Stimulated activated CD4-positive, alpha-beta T cell treated with anti-CD3 and anti-CD28 coated beads, Interleukin-2, amount 100 ng/mL, for 24 hours (primary cell): Measurements from ENCODE around the gene NOL11.
A peak's percentile ranks its signal among the peaks of the same experiment; 100 is the strongest.
"Not testable (repeated sequence)": the region's sequence is repeated elsewhere in the genome, so short reads cannot be mapped to it uniquely, and the experiment has no call there.

ENCODE experiments used
- DNase-seq, 2 donors: peaks; one replicate each; pipeline ENCODE4 v3.0.0-alpha.2; 2020

Gene NOL11

DNA sequence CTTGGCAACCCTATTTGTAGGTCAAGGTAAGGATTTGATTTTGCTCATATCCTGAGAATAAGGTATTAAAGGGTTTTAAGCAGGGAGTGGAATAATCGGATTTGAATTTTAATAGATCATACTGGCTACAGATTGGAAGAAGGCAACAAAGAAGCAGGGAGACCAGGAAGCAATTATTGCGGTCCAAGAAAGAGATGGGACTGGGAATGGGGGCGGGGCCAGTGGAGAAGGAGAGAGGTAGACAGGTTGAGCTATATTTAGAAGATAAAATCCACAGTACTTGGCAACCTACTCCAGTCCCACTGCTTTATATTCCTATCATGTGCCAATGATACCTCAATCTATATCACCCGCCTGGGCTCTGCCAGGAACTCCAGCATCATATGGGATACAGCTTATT is 5.8 kb upstream of the NOL11 start:
- no peak for DNase-seq

DNA sequence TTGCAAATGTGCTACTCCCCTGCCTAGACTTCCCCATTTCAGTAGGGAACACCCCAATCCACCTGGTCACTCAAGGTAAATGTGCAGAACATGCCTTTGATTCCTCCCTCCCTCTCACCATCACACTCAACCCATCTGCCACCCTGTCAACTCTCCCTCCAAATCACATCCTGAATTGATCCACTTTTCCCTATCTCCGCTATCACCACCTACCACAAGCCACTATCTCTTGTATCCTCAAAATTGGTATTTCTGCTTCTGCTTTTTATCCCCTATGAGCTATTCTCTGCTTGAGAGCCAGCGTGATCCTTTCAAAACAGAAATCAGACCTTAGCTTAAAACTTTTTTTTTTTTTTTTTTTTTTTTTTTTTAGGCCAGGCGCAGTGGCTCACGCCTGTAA is 5.4 kb upstream of the NOL11 start:
- DNase-seq, result no peak

DNA sequence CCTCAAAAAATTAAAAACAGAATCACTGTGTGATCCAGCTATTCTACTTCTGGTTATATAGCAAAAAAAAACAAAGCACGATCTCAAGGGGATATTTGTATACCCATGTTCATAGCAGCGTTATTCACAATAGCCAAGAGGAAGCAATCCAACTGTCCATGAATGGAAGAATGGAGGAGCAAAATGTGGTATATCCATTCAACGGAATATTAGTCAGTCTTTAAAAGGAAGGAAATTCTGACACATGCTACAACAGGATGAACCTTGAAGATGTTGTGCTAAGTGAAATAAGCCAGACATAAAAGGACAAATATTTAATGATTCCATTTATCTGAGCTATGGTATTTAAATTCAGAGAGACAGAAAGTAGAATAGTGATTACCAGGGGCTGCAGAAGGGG is 4.6 kb upstream of the NOL11 start:
- no peak for DNase-seq

DNA sequence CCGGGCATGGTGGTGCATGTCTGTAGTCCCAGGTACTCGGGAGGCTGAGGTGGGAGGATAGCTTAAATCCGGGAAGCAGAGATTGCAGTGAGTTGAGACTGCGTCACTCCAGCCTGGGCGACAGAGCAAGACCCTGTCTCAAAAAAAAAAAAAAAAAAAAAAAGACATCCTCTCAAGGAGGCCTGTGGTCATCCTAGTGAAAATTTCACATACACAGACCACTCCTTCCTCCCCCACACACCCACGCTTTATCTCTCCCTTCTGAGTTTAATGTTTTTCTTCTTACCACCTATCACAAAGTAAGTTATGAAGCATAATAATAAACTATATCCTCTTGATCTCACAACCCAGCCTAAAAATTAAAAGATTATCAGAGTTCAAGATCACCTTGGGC is 1.3 kb upstream of the NOL11 start:
- no peak for DNase-seq

DNA sequence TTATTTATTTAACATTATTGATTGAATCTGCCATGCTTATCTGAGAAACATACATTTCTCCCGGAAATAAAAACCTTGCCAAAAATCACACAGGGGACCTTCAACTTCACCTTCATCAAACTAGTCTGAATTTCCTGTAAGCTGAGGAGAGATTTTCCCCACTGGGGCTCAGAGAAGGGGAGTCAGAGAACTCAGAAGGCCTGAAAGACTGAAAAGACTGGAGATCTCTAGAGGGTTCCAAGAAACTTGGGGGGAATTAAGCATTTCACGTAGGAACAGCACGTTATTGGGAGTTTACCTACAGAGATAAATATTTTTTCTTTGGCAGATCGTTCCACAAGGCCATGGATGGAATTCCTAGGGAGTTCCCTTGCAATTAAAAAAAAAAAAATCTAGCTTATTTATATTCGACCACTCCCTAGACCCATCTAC is 528 bp upstream of the NOL11 start:
- no peak for DNase-seq

DNA sequence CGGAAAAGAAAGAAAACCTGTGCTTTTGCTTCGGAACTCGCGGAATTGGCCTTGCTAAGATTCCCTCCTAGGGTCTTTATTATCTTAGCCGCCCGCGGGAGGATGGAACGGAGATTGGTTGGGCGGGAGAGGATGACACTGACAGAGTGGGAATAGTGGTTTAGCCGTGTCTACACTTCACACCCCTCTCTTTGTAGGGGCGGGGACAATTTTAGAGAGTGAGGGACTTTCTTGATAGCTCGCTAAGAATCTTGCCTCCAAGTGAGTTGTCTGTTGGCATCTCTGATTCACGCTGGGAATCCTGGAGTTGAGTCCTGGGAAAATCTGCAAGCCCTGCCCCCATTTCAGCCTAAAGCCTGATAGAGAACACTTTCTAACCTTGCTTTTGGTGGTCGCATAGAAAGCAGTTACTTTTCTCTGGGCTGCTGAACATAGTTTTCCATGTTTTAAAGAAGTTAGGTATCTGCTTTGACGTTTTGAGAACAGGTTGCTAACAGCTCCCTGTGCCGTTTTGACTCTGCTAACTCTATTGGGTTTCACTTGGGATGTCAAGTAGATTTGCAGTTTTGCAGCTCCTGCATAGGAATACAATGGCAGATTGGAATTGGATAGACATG is 697 bp downstream of the NOL11 start:
- peak; percentile 39 to 45 for DNase-seq

DNA sequence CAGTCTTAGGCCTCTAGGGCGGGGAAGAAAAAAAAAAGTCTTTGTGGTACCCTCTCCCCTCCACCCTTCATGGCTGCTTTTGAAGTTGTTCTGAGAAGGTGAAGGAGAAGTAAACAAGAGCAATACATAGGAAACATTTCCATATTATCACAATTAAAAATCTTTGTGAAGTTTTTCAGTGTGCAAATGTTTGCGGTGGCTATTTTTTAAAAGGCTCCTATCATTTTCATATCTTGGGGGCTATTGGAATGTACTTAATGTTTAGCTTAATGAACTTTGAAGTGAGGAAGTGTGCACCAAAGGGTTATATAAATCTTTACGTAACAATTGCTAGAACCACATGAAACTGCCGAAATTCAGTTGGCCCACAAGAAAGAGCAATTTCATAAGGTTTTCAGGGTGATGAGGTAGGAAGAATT is 7.6 kb downstream of the NOL11 start:
- DNase-seq, result no peak

DNA sequence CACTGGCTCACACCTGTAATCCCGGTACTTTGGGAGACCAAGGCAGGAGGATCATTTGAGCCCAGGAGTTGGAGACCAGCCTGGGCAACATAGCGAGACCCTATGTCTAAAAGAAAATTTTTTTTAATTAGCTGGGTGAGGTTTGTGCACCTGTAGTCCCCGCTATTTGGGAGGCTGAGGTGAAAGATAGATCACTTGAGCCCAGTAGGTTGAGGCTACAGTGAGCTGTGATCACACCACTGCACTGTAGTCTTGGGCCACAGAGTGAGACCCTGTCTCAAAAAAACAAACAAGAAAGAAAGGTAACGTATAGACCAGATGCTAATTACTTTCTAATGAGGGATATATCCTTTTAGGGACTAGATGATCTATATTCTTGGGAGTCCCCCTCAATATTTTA is 8.1 kb downstream of the NOL11 start:
- no peak for DNase-seq

DNA sequence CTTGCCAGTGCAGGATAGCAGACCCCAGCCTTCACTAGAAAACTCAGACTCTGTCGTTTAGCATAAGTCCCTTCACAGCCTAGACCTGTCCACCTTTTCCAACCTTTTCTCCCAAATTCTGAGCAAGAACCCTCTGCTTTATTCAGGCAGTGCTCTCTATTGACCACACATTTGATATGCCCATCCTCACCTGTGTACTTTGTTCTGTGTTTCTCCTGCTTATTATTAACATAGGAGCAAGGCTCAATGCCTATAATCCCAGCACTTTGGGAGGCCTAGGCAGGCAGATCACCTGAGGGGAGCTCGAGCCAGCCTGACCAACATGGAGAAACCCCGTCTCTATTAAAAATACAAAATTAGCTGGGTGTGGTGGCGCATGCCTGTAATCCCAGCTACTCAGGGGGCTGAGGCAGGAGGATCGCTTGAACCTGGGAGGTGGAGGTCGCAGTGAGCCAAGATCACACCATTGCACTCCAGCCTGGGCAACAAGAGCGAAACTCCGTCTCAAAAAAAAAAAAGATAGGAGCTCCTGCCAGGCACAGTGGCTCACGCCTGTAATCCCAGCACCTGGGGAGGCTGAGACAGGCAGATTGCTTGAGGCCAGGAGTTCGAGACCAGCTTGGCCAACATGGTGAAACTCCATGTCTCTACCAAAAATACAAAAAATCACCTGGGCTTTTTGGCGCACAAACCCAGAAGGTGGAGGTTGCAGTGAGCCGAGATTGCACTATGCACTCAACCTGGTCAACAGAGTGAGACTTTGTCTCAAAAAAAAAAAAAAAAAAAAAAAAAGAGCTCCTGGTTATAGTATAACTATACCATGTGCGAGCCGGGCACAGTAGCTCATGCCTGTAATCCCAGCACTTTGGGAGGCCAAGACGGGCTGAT is 9.7 kb downstream of the NOL11 start:
- DNase-seq, result not testable (repeated sequence)

DNA sequence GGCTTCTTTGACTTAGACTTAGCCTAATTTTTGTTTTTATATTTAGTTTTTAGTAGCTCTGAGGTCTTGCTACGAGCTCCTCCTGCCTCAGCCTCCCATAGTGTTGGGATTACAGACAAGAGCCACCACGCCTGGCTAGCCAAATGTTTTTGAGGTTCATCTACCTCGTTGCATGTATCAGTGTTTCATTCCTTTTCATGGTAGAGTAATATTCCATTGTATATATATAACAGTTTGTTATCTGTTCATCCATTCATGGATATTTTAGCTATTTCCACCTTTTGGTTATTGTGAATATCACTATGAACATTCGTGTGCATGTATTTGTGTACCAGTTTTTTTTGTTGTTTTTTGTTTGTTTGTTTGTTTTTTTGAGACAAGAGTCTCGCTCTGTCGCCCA is 12.2 kb downstream of the NOL11 start:
- no peak for DNase-seq

DNA sequence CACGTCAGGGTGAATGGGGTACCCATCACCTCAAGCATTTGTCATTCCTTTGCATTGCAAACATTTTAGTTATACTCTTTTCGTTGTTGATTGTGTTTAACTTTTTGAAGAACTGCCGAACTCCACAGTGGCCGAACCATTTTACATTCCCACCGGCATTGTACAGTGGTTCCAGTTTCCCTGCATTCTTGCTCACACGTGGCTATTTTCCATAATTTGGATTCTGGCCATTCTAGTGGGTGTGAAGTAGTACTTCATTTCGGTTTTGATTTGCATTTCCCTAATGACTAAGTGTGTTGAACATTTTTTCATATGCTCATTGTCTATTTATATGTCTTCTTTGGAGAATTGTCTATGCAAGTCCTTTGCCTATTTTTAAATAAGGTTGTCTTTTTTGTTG is 13.0 kb downstream of the NOL11 start:
- DNase-seq, result no peak

DNA sequence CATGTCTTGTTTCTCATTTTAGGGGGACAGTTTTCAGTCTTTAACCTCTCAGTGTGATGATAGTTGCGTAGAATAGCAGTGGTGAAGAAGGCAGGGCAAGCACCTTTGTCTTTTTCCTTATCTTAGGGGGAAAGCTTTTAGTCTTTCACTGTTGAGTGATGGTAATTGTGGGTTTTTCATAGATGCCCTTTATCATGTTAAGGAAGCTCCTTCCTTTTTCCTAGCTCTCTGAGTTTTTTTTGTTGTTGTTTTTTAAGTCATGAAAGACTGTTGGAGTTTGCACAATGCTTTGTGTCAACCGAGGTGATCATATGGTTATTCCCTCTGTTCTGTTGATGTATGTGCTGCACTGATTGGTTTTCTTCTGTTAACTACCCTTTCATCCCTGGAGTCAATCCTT is 15.7 kb downstream of the NOL11 start:
- no peak for DNase-seq

DNA sequence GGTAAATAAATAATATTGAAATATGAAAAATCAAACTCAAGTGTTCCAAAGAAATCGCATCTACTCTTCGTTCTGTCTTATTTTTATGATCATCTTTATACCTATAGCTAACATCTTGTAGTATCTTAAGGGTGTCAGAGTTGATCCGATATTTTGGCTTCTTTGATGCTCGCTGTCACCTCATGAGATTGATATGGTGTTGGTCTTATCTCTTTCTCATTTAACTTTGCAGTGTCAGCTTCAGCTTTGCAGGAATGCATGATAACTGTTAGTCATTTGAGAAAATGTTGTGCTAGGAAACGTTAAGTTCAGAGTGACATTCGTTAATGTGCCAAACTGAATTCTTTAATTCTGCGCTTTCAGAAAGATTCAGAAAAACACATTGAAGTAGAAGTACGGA is 19.4 kb downstream of the NOL11 start:
- DNase-seq, result no peak

DNA sequence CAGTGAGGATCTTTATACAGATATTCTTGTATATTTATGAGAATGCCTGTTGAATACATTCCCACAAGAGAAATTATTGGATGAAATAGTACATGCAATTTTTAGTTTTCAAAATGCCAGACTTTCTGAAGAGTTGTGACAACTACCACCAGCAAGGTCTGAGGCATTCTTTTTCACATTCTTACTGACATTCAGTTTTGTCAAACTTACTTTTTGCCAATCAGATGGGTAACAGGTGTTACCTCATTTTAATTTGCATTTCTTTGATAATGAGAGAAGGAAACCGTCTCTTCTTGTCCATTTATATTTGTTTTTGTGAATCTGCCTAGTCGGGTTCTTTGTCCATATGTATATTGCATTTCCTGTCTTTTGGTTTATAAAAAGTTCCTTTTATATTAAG is 24.3 kb downstream of the NOL11 start:
- no peak for DNase-seq

DNA sequence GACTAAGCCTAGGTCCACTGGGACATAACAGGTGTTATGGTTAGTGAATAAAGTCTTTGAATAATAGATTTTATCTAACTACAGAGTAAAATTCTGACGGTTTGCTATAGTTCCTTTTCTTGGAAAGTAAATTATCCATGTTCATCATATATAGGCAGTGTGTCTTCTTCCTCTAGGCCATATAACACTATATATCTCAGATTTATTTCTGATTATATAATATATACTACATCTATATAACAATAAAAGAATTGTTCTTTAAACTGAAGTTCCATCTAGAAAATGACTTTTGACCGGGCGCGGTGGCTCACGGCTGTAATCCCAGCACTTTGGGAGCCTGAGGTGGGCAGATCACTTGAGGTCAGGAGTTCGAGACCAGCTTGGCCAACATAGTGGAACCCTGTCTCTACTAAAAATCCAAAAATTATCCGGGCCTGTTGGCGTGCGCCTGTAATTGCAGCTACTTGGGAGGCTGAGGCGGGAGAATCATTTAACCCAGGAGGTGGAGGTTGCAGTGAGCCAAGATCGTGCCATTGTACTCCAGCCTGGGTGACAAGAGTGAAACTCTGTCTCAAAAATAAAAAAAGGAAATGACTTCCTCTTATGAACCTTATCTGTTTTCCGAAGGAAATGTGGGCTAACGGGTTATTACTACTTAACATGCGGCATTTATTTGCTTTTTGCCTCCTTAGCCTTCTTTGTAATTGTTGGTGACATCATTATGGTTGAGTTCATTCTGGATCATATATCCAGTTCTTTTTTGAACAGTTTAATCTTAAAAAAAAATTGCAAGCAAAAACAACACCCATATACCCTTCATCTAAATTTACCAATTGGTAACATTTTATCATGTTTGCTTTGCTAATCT is 29.2 kb downstream of the NOL11 start:
- no peak for DNase-seq

DNA sequence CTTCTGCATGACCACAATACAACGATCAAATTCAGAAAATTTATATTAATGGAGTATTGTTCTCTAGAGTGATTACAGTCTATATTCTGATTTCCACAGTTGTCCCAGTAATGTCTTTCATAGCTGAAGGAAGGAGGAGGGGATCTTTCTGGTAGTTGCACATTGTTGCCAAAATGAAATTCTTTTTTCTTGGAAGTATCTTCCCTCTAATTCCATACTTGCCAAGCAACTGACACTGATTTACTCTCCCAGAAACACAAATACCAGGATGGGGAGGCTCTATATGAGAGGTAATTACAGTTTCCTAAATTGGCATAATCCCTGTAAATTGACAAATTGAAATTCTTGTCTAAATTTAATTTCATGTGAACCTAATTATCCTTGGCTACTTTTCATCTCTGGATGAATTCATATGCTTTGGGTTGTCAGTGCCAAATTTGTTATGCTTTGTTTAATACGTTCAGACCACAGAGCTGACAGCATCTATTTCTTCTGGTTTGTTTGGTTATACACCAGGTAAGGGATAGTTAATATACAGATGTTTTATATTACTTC is 30.0 kb downstream of the NOL11 start:
- no peak for DNase-seq

DNA sequence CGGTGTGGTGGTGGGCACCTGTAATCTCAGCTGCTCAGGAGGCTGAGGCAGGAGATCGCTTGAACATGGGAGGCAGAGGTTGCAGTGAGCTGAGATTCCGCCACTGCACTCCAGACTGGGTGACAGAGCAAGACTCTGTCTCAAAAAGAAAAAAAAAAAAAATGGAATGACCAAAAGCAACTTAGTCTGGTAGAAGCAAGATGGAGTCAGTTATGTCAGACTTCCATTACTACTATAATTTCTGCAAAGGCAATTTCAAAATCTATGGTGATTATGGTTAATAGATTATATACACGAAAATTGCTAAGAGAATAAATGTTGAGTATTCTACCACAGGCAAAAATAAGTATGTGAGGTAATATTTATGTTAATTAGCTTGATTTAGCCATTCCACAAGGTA is 32.3 kb downstream of the NOL11 start:
- no peak for DNase-seq

DNA sequence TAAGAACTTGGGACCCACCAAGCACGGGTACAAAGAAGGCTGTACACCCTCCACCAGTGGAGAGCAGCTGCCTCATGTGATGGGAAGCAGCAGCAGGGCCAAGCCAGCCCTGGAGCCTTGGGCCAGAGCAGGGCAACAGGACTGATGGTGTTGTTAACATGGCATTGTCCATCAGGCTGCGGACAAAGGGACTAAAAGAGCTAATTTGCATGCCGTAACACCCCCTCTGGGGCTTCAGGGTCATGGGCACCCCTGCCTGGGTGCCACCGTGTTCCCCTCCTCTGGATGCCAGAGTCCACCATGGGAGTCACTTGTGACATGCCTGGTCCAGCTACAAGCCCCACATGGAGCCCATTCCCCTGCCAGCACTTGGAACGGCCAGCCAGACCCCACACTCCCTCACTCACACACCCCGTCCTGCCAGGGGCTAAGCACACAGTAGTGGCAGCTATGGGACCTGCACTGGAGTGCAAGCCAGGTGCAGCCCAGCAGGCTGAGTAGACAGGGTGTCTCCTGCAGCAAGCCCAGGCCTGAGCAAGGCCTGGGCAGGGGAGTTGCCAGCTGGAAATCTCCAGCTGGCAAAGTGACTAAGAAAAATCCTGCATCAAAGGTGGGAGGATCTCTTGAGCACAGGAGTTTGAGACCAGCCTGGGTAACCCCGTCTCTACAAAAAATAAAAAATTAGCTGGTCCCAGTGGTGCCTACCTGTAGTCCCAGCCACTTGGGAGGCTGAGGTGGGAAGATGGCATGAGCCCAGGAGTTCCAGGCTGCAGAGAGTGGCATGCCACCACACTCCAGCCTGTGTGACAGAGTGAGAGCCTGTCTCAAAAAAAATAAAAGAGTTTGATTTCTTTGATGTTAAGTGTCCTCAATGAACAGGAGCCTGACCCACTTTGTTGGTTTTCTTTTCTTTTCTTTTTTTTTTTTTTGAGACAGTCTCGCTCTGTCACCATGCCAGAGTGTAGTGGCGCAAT is 33.7 kb downstream of the NOL11 start:
- DNase-seq, result no peak

DNA sequence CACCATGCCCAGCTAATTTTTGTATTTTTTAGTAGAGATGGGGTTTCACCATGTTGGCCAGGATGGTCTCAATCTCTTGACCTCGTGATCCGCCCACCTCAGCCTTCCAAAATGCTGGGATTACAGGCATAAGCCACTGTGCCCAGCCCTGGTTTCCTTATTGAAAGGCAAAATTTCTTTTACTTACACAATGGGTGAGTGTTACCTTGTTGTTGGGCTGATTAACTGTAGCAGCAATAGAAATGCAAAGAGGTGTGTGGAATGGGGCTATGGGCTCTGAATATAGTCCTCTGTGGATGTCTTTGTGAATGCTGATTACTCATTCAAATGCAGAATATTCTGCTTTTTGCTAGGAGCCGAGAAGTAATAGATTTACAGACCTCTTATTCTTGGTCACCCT is 34.4 kb downstream of the NOL11 start:
- DNase-seq, result not testable (repeated sequence)

DNA sequence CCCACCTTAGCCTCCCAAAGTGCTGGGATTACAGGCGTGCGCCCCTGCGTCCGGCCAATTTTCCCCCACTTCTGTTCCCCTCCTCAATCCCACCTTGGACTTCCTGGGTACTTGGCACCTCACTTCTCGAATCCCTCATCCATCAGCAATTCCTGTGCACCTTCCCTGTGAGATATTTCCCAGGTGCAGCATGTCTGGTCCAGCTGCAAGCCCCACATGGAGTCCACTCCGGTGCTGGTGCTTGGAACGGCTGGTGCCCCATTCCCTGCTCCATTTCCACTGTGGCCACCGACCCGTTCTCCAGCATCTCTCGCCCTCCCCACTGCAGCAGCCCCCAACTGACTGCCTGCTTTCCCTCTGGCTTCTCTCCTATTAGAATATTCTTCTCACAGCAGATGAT is 35.3 kb downstream of the NOL11 start:
- no peak for DNase-seq

DNA sequence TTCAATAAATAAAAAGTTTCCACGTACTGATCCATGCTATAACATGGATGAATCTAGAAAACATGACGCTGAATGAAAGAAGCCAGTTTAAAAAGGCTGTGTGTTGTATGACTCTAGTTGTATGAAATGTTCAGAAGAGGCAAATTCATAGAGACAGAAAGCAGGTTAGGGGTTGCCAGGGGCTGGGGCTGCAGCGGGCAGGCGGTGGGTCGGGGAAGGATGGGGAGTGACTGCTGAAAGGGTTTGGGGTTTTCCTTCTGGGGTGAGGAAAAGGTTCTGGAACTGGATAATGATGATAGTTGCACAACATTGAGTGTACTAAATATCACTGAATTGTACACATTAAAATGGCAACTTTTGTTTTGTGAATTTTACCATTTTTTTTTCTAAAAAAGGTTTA is 36.3 kb downstream of the NOL11 start:
- DNase-seq, result no peak

DNA sequence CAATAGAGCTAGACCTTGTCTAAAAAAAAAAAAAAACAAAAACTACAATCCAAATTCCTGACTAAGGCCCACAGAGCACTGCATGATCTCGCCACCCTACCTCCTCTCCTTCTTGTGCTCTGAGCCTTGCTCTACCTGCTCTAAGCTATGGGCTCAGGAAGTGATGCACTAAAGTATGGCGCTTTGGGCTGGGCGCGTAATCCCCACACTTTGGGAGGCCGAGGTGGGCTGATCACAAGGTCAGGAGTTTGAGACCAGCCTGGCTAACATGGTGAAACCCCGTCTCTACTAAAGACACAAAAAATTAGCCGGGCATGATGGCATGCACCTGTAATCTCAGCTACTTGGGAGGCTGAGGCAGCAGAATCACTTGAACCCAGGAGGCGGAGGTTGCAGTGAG is 37.0 kb downstream of the NOL11 start:
- DNase-seq, result not testable (repeated sequence)
